Endodermal cell (in vitro differentiated cells): ENCODE results near the gene PNPLA7. TPM values are rescaled to one million over a fixed set of nuclear protein-coding genes. Genes with fewer than 3 reads are reported as not detected.

Experiments
- DNase-seq: peaks from one replicate; pipeline ENCODE4 v3.0.0-alpha.2; 2017
- H3K27ac ChIP-seq: 2 replicates; pipeline ENCODE4 v1.5.1; 2013; ENCODE audit warnings: mild to moderate bottlenecking, low read depth, low read length, moderate library complexity
- H3K27me3 ChIP-seq: 2 replicates; pipeline ENCODE4 v1.6.1; 2013; ENCODE audit warnings: mild to moderate bottlenecking, low read length, moderate library complexity; ENCODE audit not compliant: insufficient read depth, control insufficient read depth, poor library complexity, severe bottlenecking
- H3K36me3 ChIP-seq: 2 replicates; pipeline ENCODE4 v1.7.0; 2013; ENCODE audit warnings: mild to moderate bottlenecking, low read length, moderate library complexity; ENCODE audit not compliant: control insufficient read depth, insufficient read depth
- H3K4me1 ChIP-seq: one replicate; pipeline ENCODE4 v1.7.0; 2013; ENCODE audit warnings: low read length; ENCODE audit not compliant: control insufficient read depth, insufficient read depth
- H3K4me3 ChIP-seq: 2 replicates; pipeline ENCODE4 v1.5.1; 2013; ENCODE audit warnings: mild to moderate bottlenecking, low read length, moderate library complexity
- H3K9ac ChIP-seq: 2 replicates; pipeline ENCODE4 v1.6.1; 2013; ENCODE audit warnings: mild to moderate bottlenecking, low read length, moderate library complexity; ENCODE audit not compliant: poor library complexity, severe bottlenecking; ENCODE audit errors: extremely low read depth
- H3K9me3 ChIP-seq: 2 replicates; pipeline ENCODE4 v1.6.1; 2013; ENCODE audit warnings: mild to moderate bottlenecking, low read length, moderate library complexity; ENCODE audit not compliant: control insufficient read depth
- H3K27ac Mint-ChIP-seq: 2 replicates; pipeline ENCODE4 v1.8.0; 2020; ENCODE audit warnings: mixed read lengths
- H3K27me3 Mint-ChIP-seq: 2 replicates; pipeline ENCODE4 v1.8.0; 2021; ENCODE audit warnings: mild to moderate bottlenecking, mixed read lengths; ENCODE audit not compliant: insufficient read depth
- H3K36me3 Mint-ChIP-seq: 2 replicates; pipeline ENCODE4 v1.8.0; 2020; ENCODE audit warnings: low read depth, mixed read lengths
- H3K4me1 Mint-ChIP-seq: 2 replicates; pipeline ENCODE4 v1.8.0; 2020; ENCODE audit warnings: mixed read lengths
- H3K4me3 Mint-ChIP-seq: 2 replicates; pipeline ENCODE4 v1.8.0; 2020; ENCODE audit warnings: mild to moderate bottlenecking, moderate library complexity, mixed read lengths
- H3K9me3 Mint-ChIP-seq: 2 replicates; pipeline ENCODE4 v1.8.0; 2020; ENCODE audit warnings: mild to moderate bottlenecking, mixed read lengths
- CTCF ChIP-seq: fragments of 200-600 bp; sonication (generic); conservative IDR thresholded peaks from 2 replicates; pipeline ENCODE4 v1.5.0; 2021; ENCODE audit warnings: antibody characterized with exemption, mild to moderate bottlenecking
- WGBS, 2 experiments: methylation state at CpG; one replicate each; pipeline versions ENCODE4 v1.1.5 to v1.1.7; 2013; ENCODE audit warnings: missing lambda C conversion rate in 2 of 2, mixed read lengths in 1 of 2; ENCODE audit not compliant: insufficient coverage in 1 of 2, insufficient read length in 1 of 2; 5-methylcytosine and 5-hydroxymethylcytosine counted together
- total RNA-seq, 2 donors: library from RNA; stranded (reverse); fragmentation: NEBNext Ultra II Directional in 1 of 2; extraction: Animal tissue kit (Norgen Biotek cat#: 25700) in 1 of 2; gene quantifications; 2 replicates in 1 of 2; 3 replicates in 1 of 2; pipeline ENCODE4 v1.2.1, GENCODE V29; 2021

PNPLA7 gene
- total RNA-seq, 2 donors from 2014 or later: 2.0 to 2.4 TPM

GRCh38 chr9:137459601-137460362 lies 90.4 kb downstream of the PNPLA7 start:
- Histone ChIP-seq H3K9me3 (no peaks in the 10 kb centered on the region), H3K9ac (no peak overlapping the region), H3K4me3 (no peak overlapping the region), H3K36me3 (peaks cover 9% of the 10 kb centered on the region), H3K4me1 (peaks cover under 1% of the 10 kb centered on the region), H3K27me3 (no peaks in the 10 kb centered on the region), H3K27ac (no peak overlapping the region)
- Mint-ChIP-seq H3K36me3 (peaks cover 11% of the 10 kb centered on the region), H3K27ac (no peak overlapping the region), H3K27me3 (peaks cover 32% of the 10 kb centered on the region), H3K9me3 (no peaks in the 10 kb centered on the region), H3K4me1 (peaks cover 1% of the 10 kb centered on the region), H3K4me3 (peak overlapping the region; percentile 26)
- WGBS, 2 experiments: 62 to 68% methylated on average over 7 to 15 of the region's 15 CpGs
- no peak for TF ChIP-seq CTCF
- no peak for DNase-seq

- 1% methylated on average over 54 to 62 of the region's 62 CpGs for WGBS, 2 experiments
- H3K27ac Mint-ChIP-seq: no peak within 1 kb of the TSS
These were observed 91.0 kb downstream of the PNPLA7 start, which contains the start of gene NSMF for GRCh38 chr9:137459152-137459600. TSS of gene NSMF (minus strand) at chr9:137459334. CDS start at chr9:137459102, 232 bp downstream.

More at GRCh38 chr9:137459152-137459600, 91.0 kb downstream of the PNPLA7 start, which contains the start of gene NSMF:
- Histone ChIP-seq H3K4me1 (peaks cover 4% of the 10 kb centered on the region), H3K9me3 (no peaks in the 10 kb centered on the region), H3K27ac (no peak within 1 kb of the TSS), H3K36me3 (peaks cover 9% of the 10 kb centered on the region), H3K4me3 (peak within 1 kb of the TSS; percentile 77), H3K27me3 (no peaks in the 10 kb centered on the region), H3K9ac (peak within 1 kb of the TSS; percentile 49)
- Mint-ChIP-seq H3K4me3 (peak within 1 kb of the TSS; percentile 52), H3K9me3 (no peaks in the 10 kb centered on the region), H3K4me1 (peaks cover 1% of the 10 kb centered on the region), H3K27me3 (peaks cover 30% of the 10 kb centered on the region), H3K36me3 (peaks cover 11% of the 10 kb centered on the region)
- no peak for TF ChIP-seq CTCF
- DNase-seq: peak; percentile 95
